ENCODE measurements around the gene ASMTL.

GRCh38 chrX:1389993-1390285 lies 62.8 kb downstream of the ASMTL start:
- TF ChIP-seq CTCF (IDR thresholded peaks at IDR 0.05; ENCODE audit: insufficient read depth, low read length, poor library complexity, severe bottlenecking) (no peak), EZH2phosphoT487 (conservative IDR thresholded peaks at IDR 0.05; ENCODE audit: low read length) (no peak)

Data from SU-DHL-6 (cell line).